Right kidney (tissue), 1 donor: Measurements from ENCODE around the gene ANKS1B.
"Not testable (repeated sequence)": the region's sequence is repeated elsewhere in the genome, so short reads cannot be mapped to it uniquely, and the experiment has no call there.

Source experiments
- DNase-seq: peaks from one replicate; pipeline ENCODE4 v3.0.0-alpha.2; 2016

Gene ANKS1B

GRCh38 chr12:99260456-99260996 lies 724.2 kb downstream of the ANKS1B start:
- no peak for DNase-seq

DNA sequence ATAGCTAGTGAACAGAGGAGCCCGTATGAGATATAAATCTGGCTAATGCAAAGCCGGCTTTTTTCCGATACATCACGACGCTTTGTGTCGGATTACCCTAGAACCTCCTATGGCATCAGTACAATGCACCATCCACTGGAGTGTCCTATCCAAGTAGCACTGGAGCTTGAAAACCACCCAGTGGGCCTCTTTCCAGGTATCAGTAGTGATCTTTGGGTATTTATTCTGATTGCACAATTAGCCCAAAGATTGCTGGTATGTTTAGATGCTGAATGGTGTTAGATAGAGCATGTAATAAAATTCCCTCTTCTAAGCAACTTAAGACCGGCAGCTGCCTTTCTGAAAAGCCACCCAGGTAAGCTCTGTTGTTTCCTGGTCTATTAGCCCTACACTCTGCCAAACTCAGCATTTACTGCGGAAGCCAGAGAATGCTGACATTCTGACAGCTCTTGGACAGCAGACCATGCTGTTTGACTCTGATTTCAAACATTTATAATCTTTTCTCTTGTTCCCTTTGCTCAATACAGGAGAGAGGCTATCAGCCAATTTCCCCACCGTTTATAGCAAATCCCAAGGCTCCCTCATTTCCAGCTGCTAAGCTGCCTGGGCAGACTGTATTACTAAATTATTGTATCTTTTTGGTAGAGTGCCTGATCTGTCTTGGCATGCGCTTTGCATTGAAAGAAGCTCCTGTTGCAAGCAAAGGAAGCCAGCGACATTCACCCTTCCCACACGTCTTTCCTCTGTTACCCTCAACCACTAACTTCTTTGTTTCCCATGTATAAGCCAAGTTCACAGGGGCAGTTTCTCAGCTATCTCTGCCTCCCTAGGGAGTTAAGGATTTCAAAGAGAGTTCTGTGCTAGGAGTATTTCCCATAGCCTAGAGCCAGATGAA lies 725.4 kb downstream of the ANKS1B start:
- no peak for DNase-seq

GRCh38 chr12:99257672-99258071 lies 727.1 kb downstream of the ANKS1B start:
- DNase-seq, result no peak

GRCh38 chr12:99253068-99253467 lies 731.7 kb downstream of the ANKS1B start:
- no peak for DNase-seq

DNA sequence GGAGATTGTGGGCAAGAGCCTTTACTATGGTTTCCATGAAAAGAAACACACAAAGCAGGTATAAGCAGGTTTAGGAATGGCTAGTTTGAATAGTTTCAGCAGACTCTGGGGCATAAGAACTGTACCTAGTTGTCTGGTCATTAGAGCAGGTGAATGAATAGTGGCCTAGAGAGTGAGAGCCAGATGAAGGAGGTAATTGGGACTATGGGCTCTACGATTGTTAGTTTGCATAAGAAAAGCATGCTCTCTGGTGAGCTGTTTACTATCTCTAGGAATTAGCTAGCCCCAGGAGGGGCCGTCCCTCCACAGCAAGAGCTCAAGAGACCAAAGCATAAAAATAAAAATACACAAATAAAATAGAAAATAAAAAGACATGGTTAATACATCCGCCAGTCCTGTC lies 734.6 kb downstream of the ANKS1B start:
- DNase-seq, result no peak

DNA sequence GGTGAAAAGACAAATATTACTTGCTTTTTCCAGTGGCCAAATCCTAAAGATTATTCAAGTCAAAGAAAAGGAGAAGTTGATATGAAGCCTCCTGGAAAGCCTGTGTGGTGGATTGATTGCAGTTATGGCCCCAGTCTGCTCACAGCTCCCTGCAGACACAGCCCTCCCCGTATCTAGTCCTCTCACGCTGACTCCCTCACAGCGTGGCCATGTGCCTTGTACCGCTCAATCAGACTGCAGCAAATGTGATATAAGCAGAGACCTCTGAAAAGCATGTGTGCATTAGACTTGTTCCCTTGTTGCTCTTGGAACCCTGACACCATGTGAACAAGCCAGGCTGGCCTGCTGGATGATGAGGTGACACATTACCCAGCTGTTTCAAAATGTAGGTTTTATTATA lies 735.2 kb downstream of the ANKS1B start:
- no peak for DNase-seq

DNA sequence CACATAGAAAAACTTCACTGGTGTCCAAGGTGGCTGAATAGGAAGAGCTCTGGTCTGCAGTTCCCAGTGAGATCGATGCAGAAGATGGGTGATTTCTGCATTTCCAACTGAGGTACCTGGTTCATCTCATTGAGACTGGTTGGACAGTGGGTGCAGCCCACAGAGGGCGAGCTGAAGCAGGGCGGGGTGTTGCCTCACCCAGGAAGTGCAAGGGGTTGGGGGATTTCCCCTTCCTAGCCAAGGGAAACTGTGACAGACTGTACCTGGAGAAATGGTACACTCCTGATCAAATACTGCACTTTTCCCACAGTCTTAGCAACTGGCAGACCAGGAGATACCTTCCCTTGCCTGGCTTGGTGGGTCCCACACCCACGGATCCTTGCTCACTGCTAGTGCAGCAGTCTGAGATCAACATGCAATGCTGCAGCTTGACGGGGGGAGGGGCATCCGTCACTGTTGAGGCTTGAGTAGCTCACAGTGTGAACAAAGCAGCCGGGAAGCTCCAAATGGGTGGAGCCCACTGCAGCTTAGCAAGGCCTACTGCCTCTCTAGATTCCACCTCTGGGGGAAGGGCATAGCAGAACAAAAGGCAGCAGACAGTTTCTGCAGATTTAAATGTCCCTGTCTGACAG lies 746.7 kb downstream of the ANKS1B start:
- not testable (repeated sequence) for DNase-seq

- no peak for DNase-seq
Observed at GRCh38 chr12:99235381-99235780, 749.4 kb downstream of the ANKS1B start.

- DNase-seq, result no peak
Observed at GRCh38 chr12:99234702-99235101, 750.0 kb downstream of the ANKS1B start.

DNA sequence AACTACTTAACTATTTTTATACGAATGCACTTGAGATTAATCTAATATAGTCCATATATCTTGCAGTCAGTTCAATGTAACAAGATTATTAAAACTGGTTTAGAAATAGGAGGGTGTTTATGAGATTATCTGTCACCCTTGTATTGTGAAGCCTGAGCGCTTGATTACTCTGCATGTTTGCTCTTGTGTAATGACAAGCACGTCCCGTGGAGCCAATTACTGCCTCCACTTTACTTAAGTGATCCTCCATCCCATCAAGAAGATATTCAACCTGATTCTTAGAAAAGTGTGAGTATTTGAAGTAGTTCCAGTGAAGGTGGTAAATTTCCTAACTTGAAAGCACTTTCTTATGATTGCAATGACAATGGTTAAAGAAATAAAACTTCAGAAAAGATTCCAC lies 752.4 kb downstream of the ANKS1B start:
- no peak for DNase-seq

GRCh38 chr12:99231031-99231430 lies 753.7 kb downstream of the ANKS1B start:
- DNase-seq, result no peak

- DNase-seq, result no peak
Observed at GRCh38 chr12:99224237-99224636, 760.5 kb downstream of the ANKS1B start.

DNA sequence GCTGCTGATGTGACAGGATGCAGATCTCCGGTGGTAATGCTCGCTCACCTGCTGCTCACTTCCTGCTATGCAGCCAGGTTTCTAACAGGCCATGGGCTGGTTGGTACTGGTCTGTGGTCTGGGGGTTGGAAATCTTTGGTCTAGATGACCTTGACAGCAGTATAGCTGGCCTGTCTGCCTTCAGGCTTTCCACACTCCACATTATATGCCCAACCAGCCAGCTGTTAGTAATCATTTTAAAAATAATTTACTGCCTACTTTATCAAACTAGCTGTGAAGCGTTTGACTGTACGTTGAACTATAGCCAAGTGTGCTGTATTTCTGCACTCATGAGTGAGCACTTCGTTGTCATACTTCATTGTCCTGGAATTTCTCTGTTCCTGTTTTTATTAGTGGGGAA lies 761.2 kb downstream of the ANKS1B start:
- no peak for DNase-seq

- no peak for DNase-seq
Observed at GRCh38 chr12:99213047-99213446, 771.7 kb downstream of the ANKS1B start.

- no peak for DNase-seq
Observed at GRCh38 chr12:99212275-99212674, 772.5 kb downstream of the ANKS1B start.

DNA sequence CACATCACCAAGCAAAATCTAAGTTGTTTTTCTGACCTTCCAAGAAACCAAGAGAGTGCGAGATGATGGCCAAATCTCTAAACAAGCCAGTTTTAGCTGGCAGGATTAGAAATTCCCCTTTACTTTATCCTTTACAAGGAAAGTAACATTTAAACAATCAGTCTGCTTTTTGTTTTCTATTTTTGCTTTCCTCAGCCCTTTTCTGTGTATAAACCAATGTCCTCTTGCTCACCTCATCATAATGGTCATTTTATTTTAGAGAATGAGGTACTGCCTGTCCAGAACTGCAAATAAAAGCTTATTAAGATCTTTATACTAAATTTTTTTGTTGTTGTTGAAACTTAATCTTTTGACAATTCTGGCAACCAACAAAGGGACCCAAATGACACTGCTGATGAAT lies 779.6 kb downstream of the ANKS1B start:
- DNase-seq, result no peak

DNA sequence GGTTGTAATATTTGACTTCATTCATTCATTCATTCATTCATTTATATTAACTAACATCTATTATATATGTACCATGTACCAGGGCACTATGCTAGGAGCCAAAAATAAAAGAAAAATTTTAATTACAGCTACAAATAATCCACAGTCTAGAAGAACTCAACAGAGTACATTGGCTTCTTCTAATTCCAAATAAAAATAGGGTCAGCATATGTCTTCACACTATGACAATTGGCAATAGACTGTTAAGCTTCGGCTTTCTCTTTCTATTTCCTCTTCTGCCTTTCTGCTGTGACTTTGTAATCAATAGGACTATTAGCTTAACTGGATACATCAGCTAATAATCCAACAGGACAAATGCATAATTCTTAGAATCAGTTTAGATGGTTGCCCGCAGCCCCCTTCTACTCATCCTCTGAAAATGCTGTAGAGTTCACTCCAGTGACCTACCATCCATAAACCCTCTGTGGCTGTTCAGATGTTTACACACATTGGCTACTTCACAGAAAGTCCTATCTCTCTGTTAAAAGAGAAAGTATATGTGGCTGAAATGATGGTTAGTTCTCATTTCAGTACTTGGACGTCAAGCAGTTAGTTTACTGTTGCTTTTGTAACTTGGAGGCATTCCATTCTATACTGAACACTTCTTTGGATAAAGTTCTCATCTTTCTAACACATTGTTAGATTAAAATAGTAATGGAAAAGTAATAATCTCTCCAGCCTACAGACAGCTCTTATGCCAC lies 782.7 kb downstream of the ANKS1B start:
- no peak for DNase-seq

- no peak for DNase-seq
Observed at GRCh38 chr12:99200711-99201384, 783.9 kb downstream of the ANKS1B start.

DNA sequence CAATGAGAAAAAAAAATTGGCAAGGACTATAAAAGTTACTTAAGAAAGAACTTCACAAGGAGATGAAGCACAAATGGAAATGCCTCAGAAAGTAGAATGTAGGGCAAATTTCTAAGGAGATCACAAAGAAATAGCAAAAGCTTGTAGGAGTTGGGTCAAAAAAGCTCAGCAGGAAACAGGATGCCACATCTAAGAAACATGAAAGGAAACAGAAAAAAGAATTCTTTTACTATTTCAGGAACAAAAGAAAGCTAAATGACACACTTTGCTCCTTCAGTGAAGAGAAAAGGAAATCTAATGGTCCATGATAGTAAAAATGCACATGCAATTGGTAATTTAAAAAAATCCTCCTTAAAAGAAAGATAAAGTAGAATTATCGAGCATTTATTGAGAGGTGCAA lies 789.3 kb downstream of the ANKS1B start:
- no peak for DNase-seq

DNA sequence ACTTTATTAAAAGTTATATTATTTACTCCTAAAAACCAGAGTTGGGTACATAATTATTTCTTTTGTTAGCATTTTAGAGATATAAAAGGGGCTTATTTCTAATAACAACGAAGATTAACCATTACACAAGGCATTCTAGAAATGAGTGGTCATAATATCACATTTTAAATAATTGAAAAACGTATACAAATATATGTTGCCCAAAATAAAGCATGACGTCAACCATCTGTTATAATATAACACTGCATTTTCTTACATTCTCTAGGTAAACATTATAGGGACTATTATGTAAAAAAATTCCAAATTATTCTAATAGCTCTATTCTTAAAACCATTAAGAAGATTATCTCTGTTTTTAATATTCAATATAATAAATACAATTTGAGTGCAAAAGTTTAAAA lies 792.2 kb downstream of the ANKS1B start:
- DNase-seq, result no peak

GRCh38 chr12:99176871-99177270 lies 807.9 kb downstream of the ANKS1B start:
- DNase-seq, result no peak

DNA sequence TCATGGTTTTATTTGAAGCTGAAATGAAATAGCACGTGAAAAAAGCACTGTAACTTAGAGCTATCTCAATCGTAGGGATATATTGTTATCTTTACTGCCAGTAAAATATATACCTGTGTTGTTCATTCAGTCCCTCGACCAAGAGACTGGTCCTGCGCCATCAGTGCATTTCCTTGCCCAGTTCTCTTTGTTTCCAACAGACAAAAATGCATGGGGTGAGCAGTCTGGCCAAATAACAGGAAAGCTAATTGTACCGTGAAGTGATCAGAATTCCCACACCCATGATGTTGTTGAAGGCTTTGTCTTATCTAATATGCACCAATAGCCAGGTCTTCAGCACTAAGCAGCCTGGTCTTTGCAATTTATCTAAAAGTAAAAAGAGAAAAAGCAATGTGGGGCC lies 814.3 kb downstream of the ANKS1B start:
- no peak for DNase-seq
